ENCODE results near the gene AKAP12.

The AKAP12 gene

DNA sequence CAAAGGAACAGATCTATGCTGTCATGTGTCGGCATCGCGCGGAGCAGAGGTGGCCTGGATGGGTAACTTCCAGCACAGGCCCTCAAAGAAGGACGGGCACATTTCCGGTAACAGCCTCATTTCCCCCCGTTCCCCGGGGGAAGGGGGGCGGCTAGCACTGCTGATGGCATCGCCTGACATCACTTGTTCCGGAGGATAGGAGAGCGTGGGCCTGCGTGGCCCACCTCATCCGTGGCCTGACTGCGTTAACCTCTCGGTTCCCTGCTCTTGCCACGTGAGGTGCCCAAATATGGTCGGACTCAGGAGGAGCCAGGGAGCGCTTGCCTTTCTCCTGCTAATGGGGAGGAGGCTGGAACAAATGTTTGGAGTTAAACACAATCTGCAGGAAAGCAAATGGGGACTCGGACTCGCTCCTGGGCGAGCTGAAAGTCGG is at the start of gene AKAP12:
TSS of gene AKAP12 (plus strand) at position 365 of the 433 bp plus-strand sequence. CDS start 596 bp downstream, outside the sequence.
- peak within 1 kb of the TSS; percentile 93 to 99 (median 98) for H3K27ac Mint-ChIP-seq
- peaks cover 21% of the 10 kb centered on the region for H3K36me3 Mint-ChIP-seq (ENCODE audit: low read depth)
- no peak for TF ChIP-seq CTCF (IDR thresholded peaks at IDR 0.05; ENCODE audit: unreplicated experiment in 3 of 3)
- H3K9me3 Mint-ChIP-seq, result no peaks in the 10 kb centered on the region
- H3K27me3 Mint-ChIP-seq (ENCODE audit: low read depth), result peaks cover 4% of the 10 kb centered on the region
- peak within 1 kb of the TSS; percentile 98 to 99 (median 99) for H3K4me3 Mint-ChIP-seq
- peaks cover 35% of the 10 kb centered on the region for H3K4me1 Mint-ChIP-seq

GRCh38 chr6:151191527-151191926 is 48.2 kb upstream of the AKAP12 start:
- no peak for TF ChIP-seq CTCF (IDR thresholded peaks at IDR 0.05; ENCODE audit: unreplicated experiment in 3 of 3)
- Mint-ChIP-seq H3K4me3 (no peak overlapping the region), H3K36me3 (ENCODE audit: low read depth) (no peaks in the 10 kb centered on the region), H3K9me3 (peaks cover 4% of the 10 kb centered on the region), H3K27ac (peak overlapping the region; percentile 28 to 55 (median 46)), H3K4me1 (peaks cover 17% of the 10 kb centered on the region), H3K27me3 (ENCODE audit: low read depth) (no peaks in the 10 kb centered on the region)

GRCh38 chr6:151196555-151196954 is 43.2 kb upstream of the AKAP12 start:
- H3K4me3 Mint-ChIP-seq, result no peak overlapping the region
- H3K27me3 Mint-ChIP-seq (ENCODE audit: low read depth), result no peaks in the 10 kb centered on the region
- peaks cover 35% of the 10 kb centered on the region for H3K4me1 Mint-ChIP-seq
- TF ChIP-seq CTCF (IDR thresholded peaks at IDR 0.05; ENCODE audit: unreplicated experiment in 3 of 3), result no peak
- no peaks in the 10 kb centered on the region for H3K36me3 Mint-ChIP-seq (ENCODE audit: low read depth)
- peaks cover 4% of the 10 kb centered on the region for H3K9me3 Mint-ChIP-seq
- peak overlapping the region in 2 of 3 experiments; percentile 5 to 80 for H3K27ac Mint-ChIP-seq

- Mint-ChIP-seq H3K27me3 (ENCODE audit: low read depth) (no peaks in the 10 kb centered on the region), H3K4me1 (peaks cover 33% of the 10 kb centered on the region), H3K36me3 (ENCODE audit: low read depth) (no peaks in the 10 kb centered on the region), H3K4me3 (no peak overlapping the region), H3K27ac (peak overlapping the region in 2 of 3 experiments; percentile 52 to 86), H3K9me3 (peaks cover 4% of the 10 kb centered on the region)
- TF ChIP-seq CTCF (IDR thresholded peaks at IDR 0.05; ENCODE audit: unreplicated experiment in 3 of 3), result no peak
Observed at GRCh38 chr6:151197556-151197955, 42.2 kb upstream of the AKAP12 start.

- H3K4me1 Mint-ChIP-seq, result peaks cover 33% of the 10 kb centered on the region
- H3K4me3 Mint-ChIP-seq, result no peak overlapping the region
- no peak for TF ChIP-seq CTCF (IDR thresholded peaks at IDR 0.05; ENCODE audit: unreplicated experiment in 3 of 3)
- no peaks in the 10 kb centered on the region for H3K27me3 Mint-ChIP-seq (ENCODE audit: low read depth)
- H3K9me3 Mint-ChIP-seq, result no peaks in the 10 kb centered on the region
- H3K36me3 Mint-ChIP-seq (ENCODE audit: low read depth), result no peaks in the 10 kb centered on the region
- H3K27ac Mint-ChIP-seq, result peak overlapping the region; percentile 27 to 71 (median 64)
Observed at GRCh38 chr6:151199991-151200390, 39.8 kb upstream of the AKAP12 start.
